Measurements from ENCODE around the gene FGF11.

The FGF11 gene

GRCh38 chr17:7439462-7440112 is at the start of gene FGF11:
Gene FGF11 (plus strand): TSS chr17:7439512. CDS start chr17:7439621, 109 bp downstream.
- no peak for DNase-seq (ENCODE audit: low spot score)

GRCh38 chr17:7389924-7390910 is 49.1 kb upstream of the FGF11 start:
- no peak for DNase-seq (ENCODE audit: low spot score)

- DNase-seq (ENCODE audit: low spot score) = no peak
These were observed 48.0 kb upstream of the FGF11 start for GRCh38 chr17:7391307-7391706.

GRCh38 chr17:7392696-7393612 is 46.4 kb upstream of the FGF11 start:
- no peak for DNase-seq (ENCODE audit: low spot score)

- DNase-seq (ENCODE audit: low spot score) = peak; percentile 62
These were observed 45.5 kb upstream of the FGF11 start for GRCh38 chr17:7393613-7394451.

GRCh38 chr17:7394452-7395191 is 44.7 kb upstream of the FGF11 start, which contains the start of gene PLSCR3:
Gene PLSCR3 (minus strand): TSS chr17:7394525. CDS start chr17:7394110, 415 bp downstream.
- peak; percentile 79 for DNase-seq (ENCODE audit: low spot score)

GRCh38 chr17:7396147-7396546 is 43.2 kb upstream of the FGF11 start:
- no peak for DNase-seq (ENCODE audit: low spot score)

- DNase-seq (ENCODE audit: low spot score) = no peak
These were observed 40.7 kb upstream of the FGF11 start for GRCh38 chr17:7398612-7399011.

- no peak for DNase-seq (ENCODE audit: low spot score)
These were observed 36.1 kb upstream of the FGF11 start for GRCh38 chr17:7403043-7403726.

GRCh38 chr17:7403727-7403976 is 35.7 kb upstream of the FGF11 start:
- no peak for DNase-seq (ENCODE audit: low spot score)

- peak; percentile 96 for DNase-seq (ENCODE audit: low spot score)
These were observed 35.2 kb upstream of the FGF11 start, which contains the start of gene TMEM256 for GRCh38 chr17:7403977-7404736. Gene TMEM256 (minus strand): TSS chr17:7404097. CDS start chr17:7404084, 13 bp downstream.

GRCh38 chr17:7404737-7405349 is 34.5 kb upstream of the FGF11 start:
- DNase-seq (ENCODE audit: low spot score) = peak; percentile 68

GRCh38 chr17:7405350-7406234 is 33.7 kb upstream of the FGF11 start:
- DNase-seq (ENCODE audit: low spot score) = no peak

GRCh38 chr17:7406235-7406825 is 33.0 kb upstream of the FGF11 start:
- no peak for DNase-seq (ENCODE audit: low spot score)

GRCh38 chr17:7407082-7407481 is 32.2 kb upstream of the FGF11 start:
- DNase-seq (ENCODE audit: low spot score) = no peak

GRCh38 chr17:7407485-7408251 is 31.6 kb upstream of the FGF11 start, which contains the start of gene NLGN2:
Gene NLGN2 (plus strand): TSS chr17:7407845. CDS start chr17:7408256, 411 bp downstream.
- DNase-seq (ENCODE audit: low spot score) = no peak

Measured in CD4-positive, alpha-beta T cell treated with Interleukin-15 for 4 hours (primary cell).